Osteocyte (in vitro differentiated cells): ENCODE results near the gene SLC25A46. TPM values are rescaled to one million over a fixed set of nuclear protein-coding genes. Genes with fewer than 3 reads are reported as not detected.

ENCODE experiments used
- DNase-seq: peaks from one replicate; pipeline ENCODE4 v3.0.0; 2021; ENCODE audit warnings: mixed read lengths; ENCODE audit not compliant: unreplicated experiment; ENCODE audit errors: extremely low spot score
- H3K27ac Mint-ChIP-seq: one replicate; pipeline ENCODE4 v1.8.0; 2021; ENCODE audit warnings: mild to moderate bottlenecking, mixed read lengths; ENCODE audit not compliant: unreplicated experiment
- H3K27me3 Mint-ChIP-seq: one replicate; pipeline ENCODE4 v1.8.0; 2021; ENCODE audit warnings: mixed read lengths; ENCODE audit not compliant: unreplicated experiment
- H3K36me3 Mint-ChIP-seq: one replicate; pipeline ENCODE4 v1.8.0; 2021; ENCODE audit warnings: mixed read lengths; ENCODE audit not compliant: unreplicated experiment
- H3K4me1 Mint-ChIP-seq: one replicate; pipeline ENCODE4 v1.8.0; 2021; ENCODE audit warnings: mixed read lengths; ENCODE audit not compliant: unreplicated experiment
- H3K4me3 Mint-ChIP-seq: one replicate; pipeline ENCODE4 v1.8.0; 2021; ENCODE audit warnings: mild to moderate bottlenecking, moderate library complexity, mixed read lengths; ENCODE audit not compliant: unreplicated experiment
- H3K9me3 Mint-ChIP-seq: one replicate; pipeline ENCODE4 v1.8.0; 2021; ENCODE audit warnings: mixed read lengths; ENCODE audit not compliant: unreplicated experiment
- CTCF ChIP-seq: fragments of 200-600 bp; sonication (generic); IDR thresholded peaks from 2 replicates; pipeline ENCODE4 v1.5.0; 2021; ENCODE audit warnings: antibody characterized with exemption, mild to moderate bottlenecking, moderate library complexity
- total RNA-seq: library from RNA; stranded (reverse); gene quantifications from 2 replicates; pipeline ENCODE4 v1.2.1, GENCODE V29; 2021

Gene SLC25A46
- total RNA-seq, 1 donor from 2014 or later: 41.9 TPM

DNA sequence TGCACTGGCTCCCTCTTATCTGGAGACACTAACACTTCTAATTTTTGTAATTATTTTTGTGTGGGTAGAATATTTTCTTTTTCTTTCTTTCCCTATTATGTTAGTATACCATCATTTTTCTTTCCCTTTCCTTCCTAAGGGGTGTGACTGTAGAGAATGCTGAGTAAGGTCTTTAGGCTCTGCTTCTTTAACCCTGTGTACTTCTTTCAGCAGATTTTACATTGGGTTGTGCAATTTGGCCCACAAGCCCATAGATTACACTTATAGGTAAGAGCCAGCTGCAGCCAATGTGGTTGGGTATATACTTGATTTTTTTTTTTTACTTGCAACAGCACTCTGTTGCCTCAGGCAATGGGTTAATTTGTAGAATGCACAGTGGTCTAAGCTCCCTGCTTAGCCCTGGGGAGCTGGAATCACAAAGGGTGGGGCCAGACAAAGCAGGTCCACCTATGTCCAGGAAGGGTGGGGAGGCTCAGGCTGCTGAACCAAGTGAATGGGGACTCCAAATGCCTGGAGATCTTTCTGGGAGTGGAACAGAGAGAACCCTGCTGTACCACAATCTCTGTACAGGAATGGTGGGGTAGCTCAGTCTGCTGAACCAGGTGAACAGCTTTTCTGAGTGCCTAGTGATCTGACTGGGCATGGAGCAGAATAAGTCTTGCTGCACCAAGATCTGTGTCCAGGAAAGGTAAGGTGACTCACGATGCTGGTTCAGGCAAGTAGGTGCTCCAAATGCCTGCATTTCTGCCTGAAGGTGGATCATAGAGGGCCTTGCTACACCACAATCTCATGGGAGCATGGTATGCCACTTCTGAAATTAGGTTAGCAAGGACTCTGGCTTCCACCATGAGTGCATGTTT is 64.9 kb downstream of the SLC25A46 start:
- Mint-ChIP-seq H3K27ac (no peak overlapping the region), H3K9me3 (peaks cover 20% of the 10 kb centered on the region), H3K4me3 (no peak overlapping the region), H3K36me3 (no peaks in the 10 kb centered on the region), H3K27me3 (peaks cover 5% of the 10 kb centered on the region), H3K4me1 (no peaks in the 10 kb centered on the region)
- no peak for DNase-seq
- TF ChIP-seq CTCF: no peak

DNA sequence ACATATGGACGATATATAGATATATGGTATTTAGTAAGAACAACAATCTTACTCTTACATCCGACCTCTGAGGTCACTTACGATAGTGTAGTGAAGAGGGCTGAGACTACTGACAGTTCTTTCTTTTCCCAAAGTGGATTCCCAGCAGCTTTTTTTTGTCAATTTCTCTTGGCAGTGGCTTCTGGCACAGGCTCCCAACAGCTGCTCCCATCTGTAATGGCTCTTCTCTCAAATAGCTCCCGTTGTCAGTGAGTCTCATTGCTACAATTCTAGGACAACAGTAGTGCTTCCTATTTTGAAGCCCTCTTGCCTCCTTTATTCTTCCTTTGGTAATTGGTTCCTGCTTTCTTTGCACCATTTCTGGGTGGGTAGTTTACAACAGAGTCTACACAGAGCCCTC is 68.4 kb downstream of the SLC25A46 start:
- no peak for DNase-seq

DNA sequence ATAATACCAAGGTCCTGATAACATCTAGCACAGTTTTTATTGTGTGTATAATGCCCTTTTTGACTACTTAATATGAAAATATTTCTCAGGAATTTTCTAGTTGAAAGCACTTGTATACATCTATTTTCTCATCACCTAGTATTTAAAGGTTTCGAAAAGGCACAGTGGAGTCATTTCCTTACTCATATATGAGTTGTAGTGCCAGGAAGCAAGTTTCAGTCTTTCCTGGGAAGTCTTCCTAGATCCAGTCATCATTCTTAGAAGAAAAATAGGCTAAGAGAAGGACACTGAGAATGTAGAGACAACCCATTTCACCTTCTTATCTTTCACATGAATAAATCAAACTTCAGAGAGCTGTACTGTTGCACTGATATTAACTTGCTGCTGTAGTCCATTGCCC is 70.2 kb downstream of the SLC25A46 start:
- H3K27ac Mint-ChIP-seq: no peak overlapping the region
- no peak overlapping the region for H3K4me3 Mint-ChIP-seq
- peaks cover 13% of the 10 kb centered on the region for H3K9me3 Mint-ChIP-seq
- no peak for DNase-seq
- no peak for TF ChIP-seq CTCF
- no peaks in the 10 kb centered on the region for H3K4me1 Mint-ChIP-seq
- no peaks in the 10 kb centered on the region for H3K36me3 Mint-ChIP-seq
- peaks cover 12% of the 10 kb centered on the region for H3K27me3 Mint-ChIP-seq

More for the DNA sequence above, 68.4 kb downstream of the SLC25A46 start:
- TF ChIP-seq CTCF: no peak
- H3K27me3 Mint-ChIP-seq: peaks cover 2% of the 10 kb centered on the region
- no peak overlapping the region for H3K4me3 Mint-ChIP-seq
- no peaks in the 10 kb centered on the region for H3K36me3 Mint-ChIP-seq
- peaks cover 17% of the 10 kb centered on the region for H3K9me3 Mint-ChIP-seq
- H3K4me1 Mint-ChIP-seq: no peaks in the 10 kb centered on the region
- no peak overlapping the region for H3K27ac Mint-ChIP-seq

Other genes starting within 250 kb of the SLC25A46 start
- 2.7 and 3.5 TPM in 2 replicates for gene TMEM232, start 12.3 kb upstream of the SLC25A46 start, total RNA-seq